GM19324 (cell line): ENCODE measurements around the gene PTPA.
"Not testable (repeated sequence)": the region's sequence is repeated elsewhere in the genome, so short reads cannot be mapped to it uniquely, and the experiment has no call there.

Experiments
- ATAC-seq: cut with Tn5 transposase; IDR thresholded peaks from one replicate; pipeline ENCODE4 v1.9.1; 2021; ENCODE audit warnings: mild to moderate bottlenecking, moderate library complexity; ENCODE audit not compliant: unreplicated experiment, low FRiP score

The PTPA gene

DNA sequence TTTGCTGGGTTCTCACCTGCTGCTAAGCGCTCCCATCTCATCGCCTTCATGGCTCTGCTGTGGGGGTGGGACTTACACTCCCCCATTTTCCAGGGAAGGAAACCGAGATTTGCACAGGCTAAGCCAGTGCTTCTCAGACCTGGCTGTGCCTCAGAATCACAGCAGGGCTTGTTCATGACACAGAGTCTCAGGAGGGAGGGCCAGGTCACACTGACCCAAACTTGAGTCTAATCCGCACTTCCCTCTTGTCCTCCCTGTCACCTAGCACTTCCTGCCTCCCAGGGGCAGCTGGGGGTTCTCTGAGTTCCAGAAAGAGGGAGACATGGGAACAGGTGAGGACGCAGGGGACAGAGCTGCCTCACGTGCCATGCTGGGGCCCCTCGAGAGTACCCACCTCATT is 82.4 kb downstream of the PTPA start:
- no peak for ATAC-seq

DNA sequence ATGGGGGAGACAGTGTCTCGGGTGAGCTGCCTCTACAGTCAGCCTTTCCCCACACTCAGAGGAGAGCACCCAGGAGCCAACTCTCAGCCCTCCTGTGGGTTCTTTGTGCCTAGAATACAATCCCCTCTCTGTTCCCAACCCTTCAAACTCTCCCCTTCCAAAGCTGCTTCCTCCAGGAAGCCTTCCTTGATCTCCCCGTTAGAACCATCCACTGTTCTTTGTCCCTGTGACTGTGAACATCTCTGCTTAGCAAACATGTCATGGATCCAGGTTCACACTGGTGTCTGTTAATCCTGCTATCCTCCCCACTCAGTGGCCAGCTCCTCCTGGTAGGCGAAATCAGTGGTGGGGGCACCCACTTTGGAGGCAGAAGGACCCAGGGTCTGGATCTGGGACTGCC is 83.0 kb downstream of the PTPA start:
- no peak for ATAC-seq

DNA sequence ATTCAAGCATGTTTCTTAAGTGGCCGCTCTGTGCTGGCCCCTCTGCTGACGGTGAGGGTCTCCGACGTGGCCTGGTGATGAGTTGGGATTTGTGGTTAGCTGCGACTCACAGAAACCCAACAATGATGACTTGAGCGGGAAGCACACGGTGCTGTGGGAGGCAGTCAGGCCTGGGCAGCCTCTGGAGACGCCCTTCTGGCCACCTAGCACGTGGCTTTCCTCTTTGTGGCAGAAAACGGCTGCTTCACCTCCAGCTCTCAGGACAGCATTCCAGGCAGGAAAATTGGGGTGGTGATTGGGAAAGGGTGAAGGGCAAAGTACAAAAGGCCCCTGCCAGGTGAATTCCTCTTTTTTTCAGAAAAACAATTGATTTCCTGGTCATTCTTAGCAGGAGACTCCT is 84.4 kb downstream of the PTPA start:
- ATAC-seq, result no peak

DNA sequence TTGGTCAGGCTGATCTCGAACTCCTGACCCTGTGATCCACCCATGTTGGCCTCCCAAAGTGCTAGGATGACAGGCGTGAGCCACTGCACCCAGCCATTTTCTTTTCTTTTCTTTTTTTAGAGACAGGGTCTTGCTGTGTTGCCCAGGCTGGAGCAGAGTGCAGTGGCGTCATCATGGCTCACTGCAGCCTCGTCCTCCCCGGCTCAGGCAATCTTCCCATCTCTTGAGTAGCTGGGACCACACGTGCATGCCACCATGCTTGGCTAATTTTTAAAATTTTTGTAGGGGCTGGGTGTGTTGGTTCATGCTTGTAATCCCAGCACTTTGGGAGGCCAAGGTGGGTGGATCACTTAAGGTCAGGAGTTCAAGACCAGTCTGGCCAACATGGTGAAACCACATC is 85.8 kb downstream of the PTPA start:
- not testable (repeated sequence) for ATAC-seq

DNA sequence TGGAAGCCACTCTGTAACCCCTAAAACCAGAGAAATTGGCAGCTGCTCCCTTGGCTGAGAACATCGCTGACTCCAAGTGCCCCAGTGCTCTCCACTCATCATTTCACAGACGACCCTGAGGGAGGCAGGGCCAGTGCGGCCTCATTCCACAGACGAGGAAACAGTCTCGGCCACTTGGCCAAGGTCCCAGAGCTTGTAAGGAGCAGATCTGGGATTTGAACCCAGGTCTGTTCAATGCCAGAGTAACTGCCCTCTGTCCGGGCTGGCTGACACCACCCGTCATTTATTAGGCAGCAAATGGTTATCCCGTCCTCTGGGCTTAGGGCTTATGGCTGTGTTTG is 86.7 kb downstream of the PTPA start:
- ATAC-seq, result no peak
